ENCODE measurements around the gene GSTO2. TPM values are rescaled to one million over a fixed set of nuclear protein-coding genes. Genes with fewer than 3 reads are reported as not detected.

GSTO2 gene
- total RNA-seq, 4 donors from 2014 or later = 1.9 to 17.1 (median 10.6) TPM

GRCh38 chr10:104353325-104354048, 84.5 kb downstream of the GSTO2 start, which contains the start of gene CFAP58:
Gene CFAP58 (plus strand): TSS chr10:104353833. CDS start chr10:104353898, 65 bp downstream.
- Histone ChIP-seq H3K9me3 (no peaks in the 10 kb centered on the region), H3K27me3 (no peaks in the 10 kb centered on the region), H3K27ac (peak within 1 kb of the TSS in 2 of 4 donors; percentile 6 to 49), H3K4me3 (peak within 1 kb of the TSS in 3 of 4 donors; percentile 18 to 47 (median 30)), H3K4me1 (peaks cover 9 to 28% (median 12%) of the 10 kb centered on the region in 4 donors), H3K36me3 (no peaks in the 10 kb centered on the region)
- WGBS, 2 donors (ENCODE audit: low coverage in 1 of 2) = 2 to 8% methylated on average over 8 to 43 of the region's 43 CpGs
- in situ Hi-C loops (cut with MboI; ENCODE audit: low pct_ligation_motif_present in 1 of 4, low pct_unique_long_range_greater_than_20kb in 1 of 4, low sequenced_read_pairs in 3 of 4) = loop anchor here in 1 of 4 donors (5.0 kb wide), 1 partner anchor 61 kb away; no protein-coding TSS in a partner anchor
- DNase-seq = peak; percentile 96
- intact Hi-C loops (cut with DNase I; ENCODE audit: low total_unique reads) = loop anchor here (5.0 kb wide), 2 partner anchors 46 to 61 kb away; no protein-coding TSS in a partner anchor
- TF ChIP-seq POLR2A (IDR thresholded peaks at IDR 0.05) (no peak), POLR2AphosphoS5 (IDR thresholded peaks at IDR 0.05) (no peak)
- TF ChIP-seq, protein P1, sequence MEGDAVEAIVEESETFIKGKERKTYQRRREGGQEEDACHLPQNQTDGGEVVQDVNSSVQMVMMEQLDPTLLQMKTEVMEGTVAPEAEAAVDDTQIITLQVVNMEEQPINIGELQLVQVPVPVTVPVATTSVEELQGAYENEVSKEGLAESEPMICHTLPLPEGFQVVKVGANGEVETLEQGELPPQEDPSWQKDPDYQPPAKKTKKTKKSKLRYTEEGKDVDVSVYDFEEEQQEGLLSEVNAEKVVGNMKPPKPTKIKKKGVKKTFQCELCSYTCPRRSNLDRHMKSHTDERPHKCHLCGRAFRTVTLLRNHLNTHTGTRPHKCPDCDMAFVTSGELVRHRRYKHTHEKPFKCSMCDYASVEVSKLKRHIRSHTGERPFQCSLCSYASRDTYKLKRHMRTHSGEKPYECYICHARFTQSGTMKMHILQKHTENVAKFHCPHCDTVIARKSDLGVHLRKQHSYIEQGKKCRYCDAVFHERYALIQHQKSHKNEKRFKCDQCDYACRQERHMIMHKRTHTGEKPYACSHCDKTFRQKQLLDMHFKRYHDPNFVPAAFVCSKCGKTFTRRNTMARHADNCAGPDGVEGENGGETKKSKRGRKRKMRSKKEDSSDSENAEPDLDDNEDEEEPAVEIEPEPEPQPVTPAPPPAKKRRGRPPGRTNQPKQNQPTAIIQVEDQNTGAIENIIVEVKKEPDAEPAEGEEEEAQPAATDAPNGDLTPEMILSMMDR (IDR thresholded peaks at IDR 0.05) = peak; percentile 54 to 77 (median 69)

Small RNA genes lying within 50 kb of the gene (small RNA-seq; reads per million reads assigned to genes)
- gene MIR4482 = 0 to 1.1 (median 0.07) reads per million in 4 donors

Other genes starting within 250 kb of the GSTO2 start
- 100 to 1,000 TPM in 3 of 4 donors, 10 to 100 TPM in 1; 36.0 to 181 (median 173) TPM for gene COL17A1, start 183.3 kb upstream of the GSTO2 start, total RNA-seq
- gene SFR1, start 147.0 kb upstream of the GSTO2 start, total RNA-seq = 1 to 10 TPM in 3 of 4 donors, not detected in 1; 4.0 TPM
- under 1 TPM in 3 of 4 donors, not detected in 1; 0.16 to 1.00 (median 0.68) TPM for gene CFAP43, start 36.8 kb upstream of the GSTO2 start, total RNA-seq
- gene GSTO1, start 14.3 kb upstream of the GSTO2 start, total RNA-seq = 10 to 100 TPM; 21.3 to 66.2 (median 45.9) TPM
- 10 to 100 TPM in 1 of 4 donors, 1 to 10 TPM in 3; 1.8 to 25.1 (median 6.6) TPM for gene ITPRIP, start 69.3 kb downstream of the GSTO2 start, total RNA-seq
- under 1 TPM in 2 of 4 donors, not detected in 2; 0.16 to 0.27 TPM for gene CFAP58, start 84.6 kb downstream of the GSTO2 start, total RNA-seq

Measured in transverse colon (tissue), 4 donors.